A549 (cell line): ENCODE data around the gene TRPM6. TPM values are rescaled to one million over a fixed set of nuclear protein-coding genes. Genes with fewer than 3 reads are reported as not detected.

Source experiments
- ATAC-seq, 2 experiments: fragments of 200-7000 bp in 1 of 2; fragments of >200 bp in 1 of 2; cut with Nextera tagmentation in 1 of 2; cut with Tn5 transposase in 1 of 2; 3 replicates each; pipeline versions ENCODE4 v1.8.0 to v1.9.1; 2018 to 2020; ENCODE audit warnings: mild to moderate bottlenecking in 1 of 2, moderate library complexity in 1 of 2
- CTCF ChIA-PET: fragments of 300-600 bp; sonication (Branson Sonifier 250); formaldehyde crosslinking; extraction: SDS; loops from one replicate; lab custom pipeline; 2021; ENCODE audit warnings: antibody characterized with exemption, inconsistent platforms; lab: Yijun Ruan, JAX
- POLR2A ChIA-PET: fragments of 350-600 bp; formaldehyde crosslinking; extraction: SDS; loops from one replicate; lab custom pipeline; 2021; ENCODE audit warnings: antibody characterized with exemption, inconsistent platforms; lab: Yijun Ruan, JAX
- DNase-seq, 2 experiments: peaks; one replicate each; pipeline versions ENCODE4 v3.0.0 to v3.0.0-alpha.2; 2011 to 2016; ENCODE audit warnings: low read depth in 1 of 2, low spot score in 1 of 2
- FAIRE-seq: peaks from 2 replicates; lab custom pipeline; 2011; peaks lifted over from hg19 to GRCh38; lab: Jason Lieb, UNC
- H3K27ac ChIP-seq, 2 experiments: fragments of >200 bp; sonication (Bioruptor Twin); formaldehyde crosslinking; 3 replicates each; pipeline ENCODE4 v1.5.1; 2016 to 2017
- H3K4me1 ChIP-seq: fragments of >200 bp; sonication (Bioruptor Twin); formaldehyde crosslinking; 3 replicates; pipeline ENCODE4 v1.6.1; 2016
- H3K4me2 ChIP-seq: fragments of >200 bp; sonication (Bioruptor Twin); formaldehyde crosslinking; 3 replicates; pipeline ENCODE4 v1.6.1; 2016
- H3K4me3 ChIP-seq: fragments of >200 bp; sonication (Bioruptor Twin); formaldehyde crosslinking; 3 replicates; pipeline ENCODE4 v1.5.1; 2016
- H3K9me3 ChIP-seq: fragments of >200 bp; sonication (Bioruptor Twin); formaldehyde crosslinking; 3 replicates; pipeline ENCODE4 v1.6.1; 2016
- ATOH8 ChIP-seq: fragments of 250-450 bp; sonication (Bioruptor Pico); IDR thresholded peaks from 2 replicates; pipeline ENCODE4 v1.5.0; 2020; ENCODE audit warnings: low read depth, mild to moderate bottlenecking, moderate library complexity
- BCL3 ChIP-seq: fragments of >200 bp; sonication (Bioruptor Twin); formaldehyde crosslinking; IDR thresholded peaks from 3 replicates; pipeline ENCODE4 v1.6.1; 2016
- CBX2 ChIP-seq: fragments of 200-600 bp; sonication (generic); IDR thresholded peaks from 2 replicates; pipeline ENCODE4 v1.6.1; 2016; ENCODE audit warnings: low read depth, mild to moderate bottlenecking, borderline replicate concordance
- CBX8 ChIP-seq: fragments of 200-600 bp; sonication (generic); IDR thresholded peaks from 2 replicates; pipeline ENCODE4 v1.6.1; 2016
- CHD2 ChIP-seq: fragments of 150-350 bp; IDR thresholded peaks from 2 replicates; pipeline ENCODE4 v1.6.1; 2014; ENCODE audit warnings: low read length; ENCODE audit not compliant: partially characterized antibody
- EHMT2 ChIP-seq: fragments of 200-600 bp; sonication (generic); IDR thresholded peaks from 2 replicates; pipeline ENCODE4 v1.6.1; 2016; ENCODE audit warnings: antibody characterized with exemption, low read depth, mild to moderate bottlenecking, moderate library complexity
- ELK1 ChIP-seq: fragments of 150-350 bp; IDR thresholded peaks from 2 replicates; pipeline ENCODE4 v1.6.1; 2014; ENCODE audit warnings: low read depth, mild to moderate bottlenecking, low read length
- EP300 ChIP-seq, 2 experiments: fragments of >200 bp; sonication (Bioruptor Twin); formaldehyde crosslinking; IDR thresholded peaks; 2 replicates in 1 of 2; 3 replicates in 1 of 2; pipeline ENCODE4 v1.6.1; 2016 to 2017
- FOSB ChIP-seq: fragments of 250-450 bp; sonication (Bioruptor Pico); IDR thresholded peaks from 2 replicates; pipeline ENCODE4 v1.5.0; 2020; ENCODE audit warnings: mild to moderate bottlenecking, moderate library complexity
- HDAC2 ChIP-seq: fragments of 200-600 bp; sonication (generic); IDR thresholded peaks from 2 replicates; pipeline ENCODE4 v1.6.1; 2016
- HES2 ChIP-seq: fragments of >200 bp; sonication (Bioruptor Twin); formaldehyde crosslinking; IDR thresholded peaks from 2 replicates; pipeline ENCODE4 v1.6.1; 2016
- HOXB13 ChIP-seq: fragments of 250-450 bp; sonication (Bioruptor Pico); IDR thresholded peaks from 2 replicates; pipeline ENCODE4 v1.5.0; 2020; ENCODE audit warnings: low read depth, mild to moderate bottlenecking, moderate library complexity
- KDM1A ChIP-seq: fragments of 200-600 bp; sonication (generic); IDR thresholded peaks from 2 replicates; pipeline ENCODE4 v1.6.1; 2016; ENCODE audit warnings: low read depth, mild to moderate bottlenecking
- MYC ChIP-seq: IDR thresholded peaks from 2 replicates; pipeline ENCODE4 v1.6.1; 2012; ENCODE audit warnings: mild to moderate bottlenecking, inconsistent platforms, low read length, improper control_type of control experiment, borderline replicate concordance
- NFE2L2 ChIP-seq: fragments of 150-350 bp; conservative IDR thresholded peaks from 2 replicates; pipeline ENCODE4 v1.6.1; 2014; ENCODE audit warnings: low read length
- PBX3 ChIP-seq: IDR thresholded peaks from 2 replicates; pipeline ENCODE4 v1.6.1; 2012
- PHF8 ChIP-seq: fragments of 200-600 bp; sonication (generic); IDR thresholded peaks from 2 replicates; pipeline ENCODE4 v1.6.1; 2016; ENCODE audit warnings: low read depth, mild to moderate bottlenecking, antibody characterized with exemption, moderate library complexity, borderline replicate concordance
- POLR2A ChIP-seq: IDR thresholded peaks from 2 replicates; pipeline ENCODE4 v1.6.1; 2012; ENCODE audit warnings: mild to moderate bottlenecking, low read length
- RARB ChIP-seq: fragments of 250-450 bp; sonication (Bioruptor Pico); IDR thresholded peaks from 2 replicates; pipeline ENCODE4 v1.8.0; 2021; ENCODE audit warnings: mild to moderate bottlenecking, moderate library complexity
- REST ChIP-seq: fragments of 200-600 bp; sonication (generic); IDR thresholded peaks from 2 replicates; pipeline ENCODE4 v1.6.1; 2016; ENCODE audit warnings: antibody characterized with exemption, mild to moderate bottlenecking, moderate library complexity
- RFX5 ChIP-seq: fragments of 450-650 bp; IDR thresholded peaks from 2 replicates; pipeline ENCODE4 v1.7.1; 2014; ENCODE audit warnings: antibody characterized with exemption, mild to moderate bottlenecking, moderate library complexity
- SMC3 ChIP-seq: fragments of >200 bp; sonication (Bioruptor Twin); formaldehyde crosslinking; IDR thresholded peaks from 3 replicates; pipeline ENCODE4 v1.6.1; 2018; ENCODE audit warnings: inconsistent platforms
- USF2 ChIP-seq: fragments of 450-650 bp; IDR thresholded peaks from 2 replicates; pipeline ENCODE4 v1.6.1; 2014; ENCODE audit warnings: antibody characterized with exemption
- ZC3H11A ChIP-seq: fragments of 450-650 bp; IDR thresholded peaks from 2 replicates; pipeline ENCODE4 v1.6.1; 2014; ENCODE audit warnings: antibody characterized with exemption, mild to moderate bottlenecking
- ZFP36 ChIP-seq: fragments of 450-650 bp; IDR thresholded peaks from 2 replicates; pipeline ENCODE4 v1.6.1; 2014; ENCODE audit warnings: borderline replicate concordance; ENCODE audit not compliant: partially characterized antibody
- ZSCAN20 ChIP-seq: fragments of 250-450 bp; sonication (Bioruptor Pico); IDR thresholded peaks from 2 replicates; pipeline ENCODE4 v1.8.0; 2022; ENCODE audit warnings: mild to moderate bottlenecking, moderate library complexity
- WGBS: methylation state at CpG from one replicate; pipeline ENCODE4 v1.1.6; 2017; ENCODE audit errors: missing lambda C conversion rate; 5-methylcytosine and 5-hydroxymethylcytosine counted together
- polyA plus RNA-seq, 4 experiments: library from polyadenylated mRNA; depleted of rRNA in 3 of 4; stranded (reverse); fragments of >200 nt; fragmentation: RNase III in 1 of 4; extraction: RNeasy Plus Mini Kit Qiagen cat#74134 plus additional on column Dnase treatment in 1 of 4; gene quantifications; 2 replicates in 3 of 4; 3 replicates in 1 of 4; pipeline ENCODE4 v1.2.3, GENCODE V29; 2011 to 2017

TRPM6 gene
- polyA plus RNA-seq, 2 of the 4 experiments (the other 2 are of a cell fraction): 1.5 to 2.1 TPM

GRCh38 chr9:74753650-74754049 is 134.1 kb downstream of the TRPM6 start:
- no peak for DNase-seq
- Histone ChIP-seq H3K4me1 (no peaks in the 10 kb centered on the region), H3K9me3 (no peaks in the 10 kb centered on the region), H3K4me2 (no peak overlapping the region), H3K27ac (no peak overlapping the region), H3K4me3 (no peak overlapping the region)
- ATAC-seq: no peak
- ChIA-PET POLR2A (no interaction called here), CTCF (interaction anchor here (1.4 to 1.5 kb wide), 2 partner anchors 20 to 199 kb away, joined by 3 read pairs; partner anchors contain the start of gene C9orf40)
- WGBS: 74% methylated on average over 6 of the region's 6 CpGs
- no peak for TF ChIP-seq BCL3
- TF ChIP-seq PHF8: no peak
- TF ChIP-seq CHD2: no peak
- no peak for TF ChIP-seq HES2
- no peak for TF ChIP-seq KDM1A
- TF ChIP-seq HDAC2: no peak
- TF ChIP-seq SMC3: no peak
- no peak for TF ChIP-seq PBX3
- no peak for TF ChIP-seq ELK1
- no peak for TF ChIP-seq USF2
- no peak for TF ChIP-seq POLR2A
- no peak for TF ChIP-seq NFE2L2
- no peak for TF ChIP-seq EHMT2
- TF ChIP-seq, all 56 proteins: peak for 0
- FAIRE-seq: no peak

- no peak overlapping the region for H3K27ac ChIP-seq
- DNase-seq (no peak), ATAC-seq (no peak), FAIRE-seq (no peak)
- CTCF ChIA-PET: interaction anchor here (0.9 to 1.3 kb wide), 2 partner anchors 10 to 22 kb away, joined by 3 to 4 read pairs; no protein-coding TSS in a partner anchor
- POLR2A ChIA-PET: no interaction called here
- no peak overlapping the region for H3K4me3 ChIP-seq
- 79% methylated on average over 4 of the region's 4 CpGs for WGBS
- no peak overlapping the region for H3K4me2 ChIP-seq
- no peaks in the 10 kb centered on the region for H3K4me1 ChIP-seq
- H3K9me3 ChIP-seq: no peaks in the 10 kb centered on the region
- TF ChIP-seq CBX8 (no peak), ZC3H11A (no peak), SMC3 (no peak), REST (no peak), RFX5 (no peak), MYC (no peak), CBX2 (no peak), FOSB (CRISPR knock-in tag) (no peak), ATOH8 (no peak), EP300 (IDR thresholded peaks at IDR 0.05) (no peak), CHD2 (no peak), ZSCAN20 (CRISPR knock-in tag) (no peak), ZFP36 (no peak), HOXB13 (CRISPR knock-in tag) (no peak), RARB (CRISPR knock-in tag) (no peak)
Measured at GRCh38 chr9:74748966-74749365, 138.8 kb downstream of the TRPM6 start.
